Kidney epithelial cell (primary cell): ENCODE results near the gene OR1L4. TPM values are rescaled to one million over a fixed set of nuclear protein-coding genes. Genes with fewer than 3 reads are reported as not detected.

Experiments used
- DNase-seq: peaks from one replicate; pipeline ENCODE4 v3.0.0-alpha.2; 2010; ENCODE audit warnings: low read depth
- H3K27me3 ChIP-seq: 2 replicates; pipeline ENCODE4 v1.6.0; 2011; ENCODE audit warnings: low read length; ENCODE audit not compliant: control insufficient read depth, insufficient read depth
- H3K36me3 ChIP-seq: 2 replicates; pipeline ENCODE4 v1.5.1; 2011; ENCODE audit warnings: low read length; ENCODE audit not compliant: control insufficient read depth, insufficient read depth
- H3K4me3 ChIP-seq: 2 replicates; pipeline ENCODE4 v1.5.1; 2011; ENCODE audit warnings: low read depth, mild to moderate bottlenecking, control low read depth, low read length
- total RNA-seq: library from RNA; depleted of rRNA; stranded (reverse); fragments of >200 nt; gene quantifications from 2 replicates; pipeline ENCODE4 v1.2.3, GENCODE V29; 2015
- TF ChIP-seq, protein P1 (sequence below): IDR thresholded peaks from 2 replicates; pipeline ENCODE4 v1.5.1; 2011; ENCODE audit warnings: mild to moderate bottlenecking, moderate library complexity, low read length, control low read depth, inconsistent platforms; ENCODE audit not compliant: insufficient read depth, poor library complexity, severe bottlenecking

The OR1L4 gene, protein sequence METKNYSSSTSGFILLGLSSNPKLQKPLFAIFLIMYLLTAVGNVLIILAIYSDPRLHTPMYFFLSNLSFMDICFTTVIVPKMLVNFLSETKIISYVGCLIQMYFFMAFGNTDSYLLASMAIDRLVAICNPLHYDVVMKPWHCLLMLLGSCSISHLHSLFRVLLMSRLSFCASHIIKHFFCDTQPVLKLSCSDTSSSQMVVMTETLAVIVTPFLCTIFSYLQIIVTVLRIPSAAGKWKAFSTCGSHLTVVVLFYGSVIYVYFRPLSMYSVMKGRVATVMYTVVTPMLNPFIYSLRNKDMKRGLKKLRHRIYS
- not detected in 2 replicates for total RNA-seq

DNA sequence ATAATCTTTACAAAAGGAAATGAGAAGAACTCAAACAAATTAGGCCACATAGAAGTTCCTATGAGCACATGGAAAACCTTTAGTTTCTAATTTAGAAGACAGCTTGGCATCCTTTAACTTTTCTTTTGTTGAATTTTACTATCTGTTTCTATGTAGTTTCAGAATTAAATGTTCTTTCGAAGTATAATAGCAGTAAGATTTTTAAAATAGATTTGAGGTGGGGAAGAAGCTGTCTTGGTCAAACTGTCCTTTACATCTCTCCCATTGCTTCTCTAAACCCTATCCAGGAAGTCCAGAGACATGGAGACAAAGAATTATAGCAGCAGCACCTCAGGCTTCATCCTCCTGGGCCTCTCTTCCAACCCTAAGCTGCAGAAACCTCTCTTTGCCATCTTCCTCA, at the start of gene OR1L4:
TSS of gene OR1L4 (plus strand) at position 301 of the 400 bp plus-strand sequence. CDS start at position 301, 0 bp downstream.
- no peak for DNase-seq
- no peaks in the 10 kb centered on the region for H3K36me3 ChIP-seq
- H3K27me3 ChIP-seq = no peaks in the 10 kb centered on the region
- TF ChIP-seq, protein P1, sequence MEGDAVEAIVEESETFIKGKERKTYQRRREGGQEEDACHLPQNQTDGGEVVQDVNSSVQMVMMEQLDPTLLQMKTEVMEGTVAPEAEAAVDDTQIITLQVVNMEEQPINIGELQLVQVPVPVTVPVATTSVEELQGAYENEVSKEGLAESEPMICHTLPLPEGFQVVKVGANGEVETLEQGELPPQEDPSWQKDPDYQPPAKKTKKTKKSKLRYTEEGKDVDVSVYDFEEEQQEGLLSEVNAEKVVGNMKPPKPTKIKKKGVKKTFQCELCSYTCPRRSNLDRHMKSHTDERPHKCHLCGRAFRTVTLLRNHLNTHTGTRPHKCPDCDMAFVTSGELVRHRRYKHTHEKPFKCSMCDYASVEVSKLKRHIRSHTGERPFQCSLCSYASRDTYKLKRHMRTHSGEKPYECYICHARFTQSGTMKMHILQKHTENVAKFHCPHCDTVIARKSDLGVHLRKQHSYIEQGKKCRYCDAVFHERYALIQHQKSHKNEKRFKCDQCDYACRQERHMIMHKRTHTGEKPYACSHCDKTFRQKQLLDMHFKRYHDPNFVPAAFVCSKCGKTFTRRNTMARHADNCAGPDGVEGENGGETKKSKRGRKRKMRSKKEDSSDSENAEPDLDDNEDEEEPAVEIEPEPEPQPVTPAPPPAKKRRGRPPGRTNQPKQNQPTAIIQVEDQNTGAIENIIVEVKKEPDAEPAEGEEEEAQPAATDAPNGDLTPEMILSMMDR = no peak
- no peak within 1 kb of the TSS for H3K4me3 ChIP-seq

DNA sequence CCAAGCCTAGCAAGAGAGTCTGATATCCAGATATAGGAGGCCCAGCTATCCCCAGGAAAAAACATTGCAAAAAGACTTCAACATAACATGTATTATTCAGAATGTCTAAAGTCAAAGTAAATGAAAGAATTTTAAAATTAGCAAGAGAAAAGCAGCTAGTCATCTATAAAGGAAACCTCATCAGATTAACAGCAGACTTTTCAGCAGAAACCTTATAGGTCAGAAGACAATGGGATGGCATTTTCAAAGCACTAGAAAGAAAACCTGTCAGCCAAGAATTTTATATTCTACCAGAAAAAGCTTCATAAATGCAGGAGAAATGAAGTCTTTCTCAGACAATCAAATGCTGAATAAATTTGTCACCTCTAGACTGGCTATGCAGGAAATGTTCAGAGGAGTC, 38.9 kb upstream of the OR1L4 start:
- TF ChIP-seq, protein P1 = no peak
- Histone ChIP-seq H3K4me3 (no peak overlapping the region), H3K36me3 (no peaks in the 10 kb centered on the region), H3K27me3 (no peaks in the 10 kb centered on the region)
- DNase-seq = no peak

DNA sequence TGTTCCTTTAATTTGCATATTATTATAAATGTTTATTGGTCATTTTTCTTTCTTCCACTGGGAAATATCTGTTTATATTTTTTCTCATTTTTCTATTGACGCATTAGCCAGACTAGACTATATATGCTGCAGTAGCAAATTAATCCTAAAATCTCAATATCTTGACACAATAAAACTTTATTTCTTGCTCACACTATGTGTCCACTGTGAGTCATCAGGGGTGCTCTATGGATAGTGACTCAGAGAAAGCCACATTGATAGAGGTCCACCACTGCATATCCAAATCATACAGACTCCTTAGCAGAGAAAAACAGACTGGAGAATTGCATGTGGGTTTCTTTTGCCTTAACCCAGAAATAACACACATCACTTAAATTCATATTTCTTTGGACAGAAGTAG, 28.1 kb upstream of the OR1L4 start:
- no peak overlapping the region for H3K4me3 ChIP-seq
- DNase-seq = no peak
- no peaks in the 10 kb centered on the region for H3K36me3 ChIP-seq
- H3K27me3 ChIP-seq = no peaks in the 10 kb centered on the region
- TF ChIP-seq, protein P1 = no peak

DNA sequence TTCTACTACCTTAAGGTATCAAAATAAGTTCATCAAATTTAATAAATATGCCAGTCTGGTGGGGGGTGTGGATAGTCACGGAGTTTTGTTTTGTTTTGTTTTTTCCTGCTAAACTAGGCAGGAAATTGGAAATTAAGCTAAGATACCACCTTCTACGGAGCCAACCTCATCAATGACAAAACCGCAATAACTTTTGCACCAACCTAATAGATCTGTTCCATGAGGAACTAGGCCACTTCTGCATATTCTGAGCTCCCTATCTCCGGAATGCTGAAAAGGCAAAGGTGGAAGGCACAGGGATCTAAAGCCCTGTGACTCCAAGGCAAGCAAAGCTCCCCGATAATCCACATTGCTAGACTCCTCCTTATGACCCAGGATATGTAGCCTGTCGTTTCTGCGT, 5.8 kb upstream of the OR1L4 start:
- H3K4me3 ChIP-seq = no peak overlapping the region
- DNase-seq = no peak
- TF ChIP-seq, protein P1 = no peak
- H3K27me3 ChIP-seq = no peaks in the 10 kb centered on the region
- no peaks in the 10 kb centered on the region for H3K36me3 ChIP-seq

DNA sequence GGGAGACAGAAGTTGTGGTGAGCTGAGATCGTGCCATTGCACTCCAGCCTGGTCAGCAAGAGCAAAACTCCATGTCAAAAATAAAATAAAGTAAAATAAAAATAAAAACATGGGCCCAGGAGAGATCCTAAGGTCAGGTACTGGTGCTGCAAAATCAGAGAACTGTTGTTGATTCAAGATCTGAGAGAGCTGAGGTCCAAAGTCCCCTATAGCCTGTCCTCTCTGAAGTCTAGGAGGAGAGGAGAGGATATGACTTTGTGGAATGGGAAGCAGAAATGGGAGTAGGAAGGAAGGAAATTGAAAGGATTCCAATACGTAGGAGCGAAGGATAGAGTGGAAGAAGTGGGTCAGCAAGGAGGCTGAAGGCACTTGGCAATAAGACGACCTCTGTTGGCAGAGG, 4.6 kb upstream of the OR1L4 start:
- H3K36me3 ChIP-seq = no peaks in the 10 kb centered on the region

More for the DNA sequence above, 4.6 kb upstream of the OR1L4 start:
- DNase-seq = no peak
- TF ChIP-seq, protein P1 = no peak
- H3K4me3 ChIP-seq = no peak overlapping the region
- no peaks in the 10 kb centered on the region for H3K27me3 ChIP-seq
